Measurements from ENCODE around the gene PCDHGA3. TPM values are rescaled to one million over a fixed set of nuclear protein-coding genes. Genes with fewer than 3 reads are reported as not detected.

Gene PCDHGA3
- total and polyA plus RNA-seq, 2 of the 13 experiments (the other 11 are each of a cell fraction or from before 2014, with no cell fraction given), result 0.05 TPM; not detected in 1

- H4K20me1 ChIP-seq (ENCODE audit: insufficient read depth, low read length), result no peaks in the 10 kb centered on the region
- no peak within 1 kb of the TSS for H3K4me2 ChIP-seq (ENCODE audit: low read depth, low read length)
- in situ Hi-C loops (cut with HindIII; ENCODE audit: extremely low pct_ligation_motif_present, low pct_unique_long_range_greater_than_20kb), result no loop called here
- H3K9ac ChIP-seq (ENCODE audit: insufficient read depth, low read depth, low read length), result no peak within 1 kb of the TSS
- POLR2A ChIA-PET, result no interaction called here
- no peak within 1 kb of the TSS for H3K27ac ChIP-seq (ENCODE audit: extremely low read length, insufficient read depth, low read length)
- WGBS (ENCODE audit: low lambda C conversion rate), result 67% methylated on average over 32 of the region's 32 CpGs
- H3K4me1 ChIP-seq (ENCODE audit: insufficient read depth, low read length), result no peaks in the 10 kb centered on the region
- ATAC-seq (no peak), DNase-seq (ENCODE audit: low spot score) (no peak), FAIRE-seq (no peak)
- TF ChIP-seq CERS6 (CRISPR knock-in tag; IDR thresholded peaks at IDR 0.05) (no peak), HNRNPLL (IDR thresholded peaks at IDR 0.05; ENCODE audit: low read depth, low read length, poor library complexity, severe bottlenecking) (no peak)
- no peaks in the 10 kb centered on the region for H3K79me2 ChIP-seq (ENCODE audit: insufficient read depth, low read length)
- no peak within 1 kb of the TSS for H3K4me3 ChIP-seq (replicated peaks in 1 of 3; ENCODE audit: insufficient read depth in 1 of 3, low read depth in 2 of 3, low read length in 3 of 3)
- H3K36me3 ChIP-seq (replicated peaks in 1 of 2; ENCODE audit: control insufficient read depth in 1 of 2, insufficient read depth in 2 of 2, low read length in 2 of 2), result no peaks in the 10 kb centered on the region
- no TSS peak for BruUV-seq (replicated peaks)
- peaks cover 56% of the 10 kb centered on the region for H3K9me3 ChIP-seq (ENCODE audit: low read length)
- intact Hi-C loops (cut with micrococcal nuclease; ENCODE audit: unreplicated experiment), result no loop called here
- CTCF ChIA-PET (ENCODE audit: low intra/inter-chr PET ratio, low total read pairs), result no interaction called here
- no peak within 1 kb of the TSS for H2AFZ ChIP-seq (ENCODE audit: low read length)
- H3K27me3 ChIP-seq (ENCODE audit: control insufficient read depth in 1 of 2, insufficient read depth in 2 of 2, low read length in 2 of 2), result no peaks in the 10 kb centered on the region
Observed at GRCh38 chr5:141369994-141370848, 26.6 kb downstream of the PCDHGA3 start, which contains the start of gene PCDHGB3. TSS of gene PCDHGB3 (plus strand) at chr5:141370242. CDS start at chr5:141370395, 153 bp downstream.

- no peak for FAIRE-seq
- Histone ChIP-seq H3K27me3 (ENCODE audit: control insufficient read depth in 1 of 2, insufficient read depth in 2 of 2, low read length in 2 of 2) (no peaks in the 10 kb centered on the region), H3K36me3 (replicated peaks in 1 of 2; ENCODE audit: control insufficient read depth in 1 of 2, insufficient read depth in 2 of 2, low read length in 2 of 2) (no peaks in the 10 kb centered on the region), H3K27ac (ENCODE audit: extremely low read length, insufficient read depth, low read length) (no peak overlapping the region), H3K4me2 (ENCODE audit: low read depth, low read length) (no peak overlapping the region), H3K4me3 (replicated peaks in 1 of 3; ENCODE audit: insufficient read depth in 1 of 3, low read depth in 2 of 3, low read length in 3 of 3) (no peak overlapping the region), H3K9me3 (ENCODE audit: low read length) (peaks cover 53% of the 10 kb centered on the region), H3K9ac (ENCODE audit: insufficient read depth, low read depth, low read length) (no peak overlapping the region), H4K20me1 (ENCODE audit: insufficient read depth, low read length) (no peaks in the 10 kb centered on the region), H2AFZ (ENCODE audit: low read length) (no peak overlapping the region), H3K79me2 (ENCODE audit: insufficient read depth, low read length) (no peaks in the 10 kb centered on the region), H3K4me1 (ENCODE audit: insufficient read depth, low read length) (no peaks in the 10 kb centered on the region)
- ChIA-PET CTCF (ENCODE audit: low intra/inter-chr PET ratio, low total read pairs) (no interaction called here), POLR2A (no interaction called here)
- in situ Hi-C loops (cut with HindIII; ENCODE audit: extremely low pct_ligation_motif_present, low pct_unique_long_range_greater_than_20kb) (no loop called here), intact Hi-C loops (cut with micrococcal nuclease; ENCODE audit: unreplicated experiment) (no loop called here)
- WGBS (ENCODE audit: low lambda C conversion rate), result 73% methylated on average over 40 of the region's 69 CpGs
- TF ChIP-seq MAFF (IDR thresholded peaks at IDR 0.05; ENCODE audit: low read depth, low read length), result no peak
- 0 out of 2 replicates have a peak, but pooled peaks have one; percentile 57 for TF ChIP-seq DNMT1 (CRISPR knock-in tag; IDR thresholded peaks at IDR 0.05)
- BruUV-seq (replicated peaks), result no TSS peak
- no peak for ATAC-seq
- DNase-seq (ENCODE audit: low spot score), result no peak
Observed at GRCh38 chr5:141371572-141372475, 28.2 kb downstream of the PCDHGA3 start.

Data from HepG2 (cell line).